GM12865 (cell line): Measurements from ENCODE around the gene SULT1B1.

Experiments used
- DNase-seq: peaks from one replicate; pipeline ENCODE4 v3.0.0; 2010; ENCODE audit warnings: low read depth
- H3K4me3 ChIP-seq: 2 replicates; pipeline ENCODE4 v1.5.1; 2011; ENCODE audit warnings: mild to moderate bottlenecking, low read depth, low read length, control low read depth
- CTCF ChIP-seq: IDR thresholded peaks from 2 replicates; pipeline ENCODE4 v1.5.1; 2011; ENCODE audit warnings: low read length, control low read depth, low read depth, inconsistent platforms; ENCODE audit not compliant: insufficient read depth; ENCODE audit errors: missing control alignments

SULT1B1 gene

GRCh38 chr4:69750346-69750745 lies 10.1 kb downstream of the SULT1B1 start:
- no peak for TF ChIP-seq CTCF

GRCh38 chr4:69749771-69750170 lies 10.6 kb downstream of the SULT1B1 start:
- no peak for DNase-seq
- H3K4me3 ChIP-seq = no peak overlapping the region
- TF ChIP-seq CTCF = no peak

More at GRCh38 chr4:69750346-69750745, 10.1 kb downstream of the SULT1B1 start:
- DNase-seq = no peak
- H3K4me3 ChIP-seq = no peak overlapping the region

GRCh38 chr4:69748173-69748572 lies 12.2 kb downstream of the SULT1B1 start:
- no peak for TF ChIP-seq CTCF
- H3K4me3 ChIP-seq = no peak overlapping the region
- no peak for DNase-seq

- no peak for TF ChIP-seq CTCF
- no peak for DNase-seq
- no peak overlapping the region for H3K4me3 ChIP-seq
Observed at GRCh38 chr4:69744157-69744478, 16.3 kb downstream of the SULT1B1 start.

- TF ChIP-seq CTCF = no peak
- no peak for DNase-seq
- no peak overlapping the region for H3K4me3 ChIP-seq
Observed at GRCh38 chr4:69743476-69744156, 16.8 kb downstream of the SULT1B1 start.

- DNase-seq = no peak
- TF ChIP-seq CTCF = no peak
- no peak overlapping the region for H3K4me3 ChIP-seq
Observed at GRCh38 chr4:69742596-69742995, 17.8 kb downstream of the SULT1B1 start.

GRCh38 chr4:69738872-69739271 lies 21.5 kb downstream of the SULT1B1 start:
- no peak overlapping the region for H3K4me3 ChIP-seq
- no peak for TF ChIP-seq CTCF
- DNase-seq = no peak
